Activated CD8-positive, alpha-beta memory T cell treated with anti-CD3 and anti-CD28 coated beads, Interleukin-2, amount 50 U/mL, for 48 hours (primary cell): ENCODE measurements around the gene CDH1.

Experiments
- DNase-seq: peaks from one replicate; pipeline ENCODE4 v3.0.0-alpha.2; 2020

CDH1 gene

DNA sequence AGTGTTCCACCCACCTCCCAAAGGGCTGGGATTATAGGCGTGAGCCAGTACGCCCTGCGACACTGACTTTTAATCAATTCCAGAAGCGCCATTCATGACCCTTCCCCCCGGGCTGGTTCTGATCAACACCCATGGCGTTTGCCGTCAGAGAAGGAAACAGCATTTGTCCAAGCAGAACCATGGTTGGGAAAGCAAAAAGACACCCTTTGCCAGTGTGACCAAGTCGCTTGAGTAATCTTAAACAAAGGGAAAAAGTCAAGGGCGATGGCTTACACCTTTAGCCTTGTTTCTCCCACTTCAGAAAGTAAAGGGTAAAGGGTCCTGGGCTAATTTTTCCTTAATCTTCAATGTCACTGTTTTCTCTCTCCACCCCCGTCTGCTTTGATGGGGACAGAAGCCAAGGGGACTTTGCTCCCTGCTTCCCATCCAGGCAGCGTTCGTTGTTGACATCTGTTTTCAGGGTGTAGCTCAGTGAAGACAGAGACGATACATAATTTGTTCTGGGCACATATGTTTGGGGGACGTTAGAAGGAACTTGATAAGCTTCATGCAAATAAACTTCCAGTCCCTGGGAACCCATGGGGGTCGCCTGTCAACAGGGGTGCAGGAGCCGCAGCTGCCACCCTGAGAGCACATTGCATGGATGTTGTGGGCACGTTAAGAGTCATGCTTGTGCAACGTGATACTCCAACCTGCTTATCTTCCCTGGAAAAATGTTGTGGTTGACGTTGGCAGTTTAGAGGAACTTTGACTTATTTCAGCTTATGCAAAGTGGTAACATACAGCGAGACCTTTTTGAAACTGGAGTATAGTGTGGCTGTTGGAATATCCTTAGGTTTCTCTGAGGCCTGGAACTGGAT lies 55.6 kb downstream of the CDH1 start:
- no peak for DNase-seq

DNA sequence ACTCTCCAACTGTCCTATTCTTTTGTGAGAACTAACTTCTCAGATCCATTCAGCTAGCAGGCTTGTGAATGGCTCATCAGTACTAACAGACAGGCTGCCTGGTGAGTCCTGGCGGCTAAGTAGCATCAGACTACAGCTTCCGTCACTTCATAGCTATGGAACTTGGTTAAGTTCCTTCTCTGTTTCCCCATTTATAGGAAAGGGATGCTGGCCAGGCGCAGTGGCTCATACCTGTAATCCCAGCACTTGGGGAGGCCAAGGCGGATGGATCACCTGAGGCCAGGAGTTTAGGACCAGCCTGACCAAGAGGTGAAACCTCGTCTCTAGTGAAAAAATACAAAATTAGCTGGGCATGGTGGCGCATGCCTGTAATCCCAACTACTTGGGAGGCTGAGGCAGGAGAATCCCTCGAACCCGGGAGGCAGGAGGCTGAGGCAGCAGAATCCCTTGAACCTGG lies 56.3 kb downstream of the CDH1 start:
- no peak for DNase-seq

DNA sequence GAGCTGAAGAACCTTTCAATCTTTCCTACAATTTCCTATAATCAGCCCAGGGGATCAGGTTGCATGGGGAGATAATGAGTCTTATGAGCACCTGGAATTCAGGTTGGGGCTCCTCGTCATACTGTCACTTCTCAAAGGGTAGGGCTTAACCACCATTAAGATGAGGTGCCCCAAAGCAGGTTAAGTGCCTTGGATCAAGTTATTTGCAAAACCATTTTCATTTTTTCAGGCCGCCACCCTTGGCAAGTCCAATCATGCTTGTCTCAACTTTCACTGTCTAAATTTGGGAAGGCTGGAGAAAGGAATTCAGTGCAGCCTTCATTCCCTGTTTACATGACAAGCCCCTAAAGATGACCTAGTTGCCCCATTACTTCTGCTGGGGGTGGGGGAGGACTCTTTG lies 61.3 kb downstream of the CDH1 start:
- DNase-seq = no peak

DNA sequence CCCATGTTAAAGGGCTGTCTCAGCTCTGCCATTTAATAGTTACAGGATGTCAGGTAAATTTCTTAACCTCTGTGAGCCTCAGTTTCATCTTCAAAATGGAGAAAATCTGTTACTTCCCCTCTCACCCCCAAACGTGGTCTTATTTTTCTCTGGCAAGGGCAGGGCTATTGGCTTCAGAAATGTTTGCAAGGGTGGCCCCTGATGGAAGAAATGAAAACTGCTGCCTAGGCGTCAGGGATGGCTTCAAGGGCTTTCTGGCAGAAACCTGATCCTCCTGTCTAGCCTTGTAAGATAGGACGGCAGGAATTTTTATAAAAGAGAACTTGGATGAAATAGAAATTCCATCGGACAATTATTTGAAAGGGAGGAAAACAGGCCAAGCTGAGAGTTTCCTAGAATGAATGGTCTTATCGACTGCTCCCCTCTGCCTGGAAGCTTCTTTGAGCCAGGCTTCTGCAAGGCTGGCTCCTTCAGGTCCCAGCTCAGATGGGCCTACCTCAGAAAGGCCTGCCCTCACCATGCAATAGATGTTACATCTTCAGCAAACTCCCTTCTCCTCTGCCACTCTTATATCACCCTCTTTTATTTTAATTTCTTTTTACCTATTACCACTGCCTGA lies 63.3 kb downstream of the CDH1 start:
- peak; percentile 59 for DNase-seq

DNA sequence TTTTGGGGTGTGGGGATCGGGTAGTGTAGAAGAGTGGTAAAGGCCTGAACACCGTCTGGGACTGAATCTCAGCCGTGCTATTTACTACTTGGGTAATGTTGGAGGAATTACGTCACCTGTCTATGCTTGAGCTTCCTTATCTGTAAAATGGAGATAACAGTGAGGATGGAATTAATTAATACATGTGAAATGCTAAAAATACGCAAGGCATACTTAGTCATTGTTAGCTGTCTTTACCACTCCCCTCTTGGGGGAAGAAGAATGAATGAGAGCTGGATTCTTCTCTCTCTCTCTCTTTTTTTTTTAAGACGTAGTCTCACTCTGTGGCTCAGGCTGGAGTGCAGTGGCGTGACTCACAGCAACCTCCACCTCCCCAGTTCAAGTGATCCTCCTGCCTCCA lies 65.1 kb downstream of the CDH1 start:
- DNase-seq = no peak

DNA sequence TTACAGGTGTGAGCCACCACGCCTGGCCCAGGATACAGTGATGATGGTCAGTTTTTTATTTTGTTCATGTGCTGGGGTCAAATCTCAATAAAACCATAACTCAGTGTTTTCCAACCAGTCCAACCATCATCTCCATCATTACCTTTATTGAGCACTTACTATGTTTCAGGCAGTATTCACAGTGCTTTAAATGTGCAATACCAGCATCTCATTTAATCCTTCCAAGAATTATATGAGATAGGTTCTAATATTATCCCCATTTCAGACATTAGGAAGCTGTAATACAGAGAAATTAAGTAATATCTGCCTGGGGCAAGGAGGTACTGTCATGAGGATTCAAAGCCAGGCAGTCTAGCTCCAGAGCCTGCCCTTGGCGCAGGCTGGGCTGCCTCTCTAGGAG lies 69.3 kb downstream of the CDH1 start:
- DNase-seq = no peak

DNA sequence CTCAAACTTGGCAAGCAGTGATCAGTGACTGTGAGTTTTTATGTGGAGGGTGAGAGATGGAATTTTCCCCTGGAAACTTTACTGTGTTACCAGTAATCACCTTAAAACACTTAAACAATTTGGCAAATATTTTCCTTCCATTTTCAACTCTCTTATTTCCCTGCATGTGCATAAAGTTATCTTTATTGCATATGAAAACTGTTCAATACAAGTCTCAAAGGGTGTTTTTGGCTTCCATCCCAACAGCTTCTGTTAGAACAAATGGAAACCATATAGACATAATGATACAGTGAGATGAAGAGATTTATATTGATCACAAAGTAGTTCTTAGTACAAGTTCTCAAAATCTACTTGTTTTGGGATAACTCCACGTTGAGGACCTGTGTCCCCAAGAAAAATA lies 69.9 kb downstream of the CDH1 start:
- no peak for DNase-seq

DNA sequence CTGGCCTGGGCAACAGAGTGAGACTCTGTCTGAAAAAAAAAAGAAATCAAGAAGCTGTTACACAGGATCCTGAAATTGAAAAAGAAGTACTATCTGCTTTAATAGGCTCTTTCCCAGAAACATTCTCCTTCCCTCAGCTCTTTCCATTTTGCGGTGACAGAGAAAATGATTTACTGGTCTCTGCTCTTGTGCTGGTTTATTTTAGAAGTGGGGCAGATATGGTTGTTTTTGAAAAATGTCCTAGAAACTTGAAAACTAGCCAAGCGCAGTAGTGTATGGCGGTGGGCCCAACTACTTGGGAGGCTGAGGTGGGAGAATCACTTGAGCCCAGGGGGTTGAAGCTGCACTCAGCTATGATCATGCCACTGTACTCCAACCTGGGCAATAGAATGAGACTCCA lies 77.4 kb downstream of the CDH1 start:
- DNase-seq = no peak

DNA sequence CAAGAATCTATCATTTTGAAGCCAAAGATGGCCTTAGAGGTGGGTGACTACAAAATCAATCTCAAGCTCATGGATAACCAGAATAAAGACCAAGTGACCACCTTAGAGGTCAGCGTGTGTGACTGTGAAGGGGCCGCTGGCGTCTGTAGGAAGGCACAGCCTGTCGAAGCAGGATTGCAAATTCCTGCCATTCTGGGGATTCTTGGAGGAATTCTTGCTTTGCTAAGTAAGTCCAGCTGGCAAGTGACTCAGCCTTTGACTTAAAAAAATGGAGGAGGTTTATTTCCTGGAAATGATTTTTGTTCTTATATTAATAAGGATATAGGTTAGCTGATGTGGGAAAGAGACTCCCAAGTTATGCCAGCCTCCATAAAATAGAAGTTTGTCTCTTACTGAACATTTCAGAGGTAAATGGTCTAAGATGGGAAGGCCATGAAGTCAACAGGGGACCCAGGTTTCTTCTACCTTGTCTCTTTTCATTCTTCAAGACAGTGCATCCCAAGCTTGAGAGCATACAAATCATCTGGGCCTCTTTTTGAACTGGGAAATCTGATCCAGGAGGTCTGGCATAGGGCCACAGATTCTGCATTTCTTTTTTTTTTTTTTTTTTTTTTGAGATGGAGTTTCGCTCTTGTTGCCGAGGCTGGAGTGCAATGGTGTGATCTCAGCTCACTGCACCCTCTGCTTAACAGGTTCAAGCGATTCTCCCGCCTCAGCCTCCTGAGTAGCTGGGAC lies 86.5 kb downstream of the CDH1 start:
- no peak for DNase-seq

DNA sequence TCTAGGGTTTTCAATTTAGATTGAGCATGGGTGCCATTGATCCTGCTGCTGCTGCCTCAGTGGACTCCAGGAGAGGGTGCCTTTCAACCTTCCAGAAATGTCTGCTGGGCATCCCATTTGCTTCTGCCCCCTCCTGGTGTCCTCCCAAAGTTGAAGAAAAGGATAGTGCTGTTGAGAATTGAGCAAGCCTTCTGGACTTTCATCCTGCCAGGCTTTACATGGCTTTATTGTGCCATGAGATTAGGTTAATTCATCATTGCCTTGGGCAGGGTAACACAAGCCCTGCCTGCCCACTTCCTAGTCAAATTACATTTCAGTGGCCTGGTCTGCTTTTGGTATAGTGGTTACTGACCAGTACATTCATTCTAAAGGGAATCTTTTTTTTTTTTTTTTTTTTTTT lies 88.3 kb downstream of the CDH1 start:
- no peak for DNase-seq

DNA sequence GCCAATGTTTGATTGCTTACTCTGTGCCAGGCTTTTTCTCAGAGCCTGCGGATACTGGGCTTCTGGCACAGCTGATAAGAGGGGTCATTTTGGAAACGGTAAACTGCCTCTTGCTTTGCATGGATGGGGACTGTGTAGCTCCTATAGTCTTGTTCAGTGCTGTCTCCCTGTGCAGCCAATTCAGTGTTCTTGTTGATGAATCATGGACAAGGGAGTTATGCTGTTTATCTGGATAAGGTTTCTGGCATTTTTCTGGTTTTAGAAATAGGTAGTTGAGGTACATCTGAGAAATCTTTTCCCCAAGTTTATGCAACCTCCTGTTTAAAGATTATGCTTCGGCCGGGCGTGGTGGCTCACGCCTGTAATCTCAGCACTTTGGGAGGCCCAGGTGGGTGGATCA lies 89.6 kb downstream of the CDH1 start:
- DNase-seq = no peak

DNA sequence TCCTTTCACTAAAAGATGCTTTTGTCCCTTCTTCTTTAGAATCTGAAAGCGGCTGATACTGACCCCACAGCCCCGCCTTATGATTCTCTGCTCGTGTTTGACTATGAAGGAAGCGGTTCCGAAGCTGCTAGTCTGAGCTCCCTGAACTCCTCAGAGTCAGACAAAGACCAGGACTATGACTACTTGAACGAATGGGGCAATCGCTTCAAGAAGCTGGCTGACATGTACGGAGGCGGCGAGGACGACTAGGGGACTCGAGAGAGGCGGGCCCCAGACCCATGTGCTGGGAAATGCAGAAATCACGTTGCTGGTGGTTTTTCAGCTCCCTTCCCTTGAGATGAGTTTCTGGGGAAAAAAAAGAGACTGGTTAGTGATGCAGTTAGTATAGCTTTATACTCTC lies 96.2 kb downstream of the CDH1 start:
- peak; percentile 35 for DNase-seq

DNA sequence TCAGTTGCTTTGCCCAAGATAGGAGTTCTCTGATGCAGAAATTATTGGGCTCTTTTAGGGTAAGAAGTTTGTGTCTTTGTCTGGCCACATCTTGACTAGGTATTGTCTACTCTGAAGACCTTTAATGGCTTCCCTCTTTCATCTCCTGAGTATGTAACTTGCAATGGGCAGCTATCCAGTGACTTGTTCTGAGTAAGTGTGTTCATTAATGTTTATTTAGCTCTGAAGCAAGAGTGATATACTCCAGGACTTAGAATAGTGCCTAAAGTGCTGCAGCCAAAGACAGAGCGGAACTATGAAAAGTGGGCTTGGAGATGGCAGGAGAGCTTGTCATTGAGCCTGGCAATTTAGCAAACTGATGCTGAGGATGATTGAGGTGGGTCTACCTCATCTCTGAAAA lies 97.5 kb downstream of the CDH1 start:
- peak; percentile 37 for DNase-seq

DNA sequence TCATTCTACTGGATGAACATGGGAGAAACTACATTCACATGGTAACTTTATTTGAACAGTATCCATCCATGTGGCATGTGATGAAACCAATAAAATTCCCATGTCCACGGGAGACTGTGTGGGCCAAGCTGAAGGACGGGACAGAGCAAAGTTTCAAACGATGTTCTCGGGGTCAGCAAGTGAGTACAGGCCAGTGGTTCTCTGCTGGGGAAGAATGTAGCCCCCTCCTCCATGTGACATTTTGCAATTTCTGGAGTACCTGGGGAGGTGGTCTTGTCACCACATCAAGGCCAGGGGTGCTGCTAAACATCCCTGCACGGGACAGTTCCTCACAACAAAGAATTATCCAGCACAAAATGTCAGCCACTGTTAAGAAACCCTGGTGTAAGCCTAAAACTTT lies 98.9 kb downstream of the CDH1 start:
- DNase-seq = peak; percentile 10

DNA sequence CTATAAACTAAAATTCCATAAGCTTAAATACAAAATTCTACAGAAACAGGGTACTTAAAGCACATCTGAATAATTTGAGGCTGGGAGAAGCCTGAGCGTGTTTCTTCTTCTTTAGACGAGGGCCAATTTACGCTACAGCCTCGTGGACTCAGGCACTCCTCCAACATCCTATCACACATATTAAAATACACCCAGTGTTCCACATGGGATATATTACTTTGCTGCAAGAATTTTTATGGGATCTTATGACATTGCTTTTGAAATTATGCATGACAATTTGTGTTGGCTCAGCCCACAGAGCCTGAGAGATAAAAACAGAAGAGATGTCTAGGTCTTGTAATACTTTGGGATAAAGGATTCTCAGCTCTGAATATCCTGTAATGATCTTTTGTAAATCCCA lies 102.7 kb downstream of the CDH1 start:
- no peak for DNase-seq

DNA sequence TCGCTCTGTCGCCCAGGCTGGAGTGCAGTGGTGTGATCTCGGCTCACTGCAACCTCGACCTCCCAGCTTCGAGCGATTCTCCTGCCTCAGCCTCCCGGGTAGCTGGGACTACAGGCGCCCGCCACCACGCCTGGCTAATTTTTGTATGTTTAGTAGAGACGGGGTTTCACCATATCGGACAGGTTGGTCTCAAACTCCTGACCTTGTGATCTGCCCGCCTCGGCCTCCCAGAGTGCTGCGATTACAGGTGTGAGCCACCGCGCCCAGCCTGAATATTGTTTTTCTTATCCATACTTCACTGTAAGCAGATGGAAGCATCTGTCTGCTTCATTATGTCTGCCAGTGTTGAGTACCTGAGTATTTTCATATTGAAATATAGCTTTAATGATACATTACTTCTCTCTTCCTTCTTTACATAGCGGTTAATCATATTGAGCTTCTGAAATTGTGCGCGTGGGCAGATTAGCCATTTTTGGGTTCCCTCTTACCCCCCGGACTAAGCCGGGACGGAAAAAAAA lies 105.9 kb downstream of the CDH1 start:
- peak; percentile 52 for DNase-seq

DNA sequence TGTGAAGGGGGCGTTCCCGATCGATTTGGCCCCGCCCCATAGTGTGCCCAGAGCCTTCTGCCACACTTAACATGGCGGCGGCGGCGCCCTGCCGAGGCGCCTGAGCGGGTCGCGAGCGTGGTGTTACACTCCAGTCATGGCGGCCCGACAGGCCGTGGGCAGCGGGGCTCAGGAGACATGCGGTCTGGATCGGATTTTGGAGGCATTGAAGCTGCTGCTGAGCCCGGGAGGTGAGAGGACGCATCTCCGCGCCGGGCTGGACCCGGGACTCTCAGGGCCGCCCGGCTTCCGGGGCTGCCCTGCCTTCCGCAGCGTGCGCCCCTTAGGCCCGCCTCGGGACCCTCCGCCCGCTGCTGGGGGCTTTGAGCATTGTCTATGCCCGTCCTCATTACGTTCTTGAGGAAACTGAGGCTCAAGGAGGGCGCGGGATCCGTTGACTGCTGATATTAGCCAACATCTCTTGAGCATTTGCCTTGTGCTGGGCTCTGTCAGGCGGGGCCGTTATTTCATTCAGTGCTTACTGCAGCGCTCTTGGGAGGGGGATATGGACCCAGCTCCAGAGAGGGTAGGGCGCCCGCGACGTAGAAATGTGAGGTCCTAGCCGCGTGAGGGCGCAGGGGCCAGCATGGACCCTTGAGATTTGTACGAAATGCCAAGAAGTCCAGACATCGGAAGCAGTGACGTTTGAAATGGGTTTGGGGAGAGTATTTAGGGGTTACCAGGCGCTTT lies 106.6 kb downstream of the CDH1 start, which contains the start of gene TANGO6:
Gene TANGO6 (plus strand): TSS at position 50 of the 729 bp plus-strand sequence. CDS start 87 bp downstream, at position 137.
- peak; percentile 95 for DNase-seq

DNA sequence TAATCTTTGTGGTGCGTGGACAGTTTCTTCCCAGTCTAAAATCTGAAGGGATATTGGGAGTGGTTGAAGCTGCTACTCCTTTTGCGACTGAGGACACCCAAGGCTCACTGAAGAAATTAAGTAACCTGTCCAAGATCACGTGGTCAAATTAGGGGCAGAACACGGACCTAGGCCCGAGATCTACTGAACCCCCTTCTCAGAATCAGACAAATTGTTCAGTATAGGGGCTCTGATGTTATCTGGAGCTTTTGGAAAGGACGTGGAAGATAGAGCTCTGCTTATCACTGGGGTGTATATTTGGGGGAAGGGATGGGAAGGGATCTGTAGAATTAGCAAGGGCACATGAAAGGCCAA lies 107.1 kb downstream of the CDH1 start:
- no peak for DNase-seq

DNA sequence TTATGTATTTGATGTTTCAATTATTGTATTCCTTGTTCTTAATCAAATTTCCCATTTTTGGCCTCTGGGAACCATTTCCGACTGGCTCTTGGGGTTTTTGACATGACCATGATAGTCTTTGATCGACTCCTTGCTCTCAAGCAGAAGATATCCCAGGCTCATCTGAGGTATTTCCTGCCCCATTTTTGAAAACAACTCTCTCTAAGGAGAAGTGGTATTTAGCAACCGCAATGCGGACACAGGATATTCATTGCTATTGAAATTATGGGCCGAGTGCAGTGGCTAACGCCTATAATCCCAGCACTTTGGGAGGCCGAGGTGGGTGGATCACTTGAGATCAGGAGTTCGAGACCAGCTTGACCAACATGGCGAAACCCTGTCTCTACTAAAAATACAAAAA lies 111.7 kb downstream of the CDH1 start:
- DNase-seq = no peak

DNA sequence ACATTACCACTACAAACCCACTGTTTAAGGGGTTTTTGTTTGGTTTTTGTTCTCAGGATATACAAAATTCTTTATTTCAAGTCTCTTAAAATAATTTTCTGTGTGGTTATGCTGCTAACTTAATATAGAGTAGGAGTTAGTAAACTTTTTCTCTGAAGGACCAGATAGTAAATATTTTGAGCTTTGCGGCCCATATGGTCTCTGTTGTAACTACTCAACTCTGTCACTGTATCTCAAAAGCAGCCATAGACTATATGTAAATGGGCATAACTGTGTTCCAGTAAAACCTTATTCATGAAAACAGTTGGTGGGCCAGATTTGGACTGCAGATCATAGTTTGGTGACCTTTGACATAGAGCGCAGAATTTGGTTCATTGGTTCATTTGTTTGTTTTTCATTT lies 113.4 kb downstream of the CDH1 start:
- no peak for DNase-seq

DNA sequence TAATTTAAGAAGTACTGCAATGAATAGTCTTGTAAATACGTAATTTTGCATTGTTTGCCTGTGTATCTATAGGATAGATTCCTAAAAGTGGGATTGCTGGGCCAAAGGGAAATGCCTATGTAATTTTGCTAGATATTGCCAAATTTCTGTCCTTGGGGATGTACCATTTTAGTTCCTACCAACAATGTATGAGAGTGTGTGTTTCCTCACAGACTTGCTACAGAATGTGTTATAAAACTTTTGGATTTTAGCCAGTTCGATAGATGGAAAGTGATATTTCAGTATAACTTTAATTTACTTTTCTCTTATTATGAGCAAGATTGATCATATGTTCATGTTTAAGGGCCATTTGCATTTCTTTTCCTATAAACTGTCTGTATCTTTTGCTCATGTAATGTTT lies 114.5 kb downstream of the CDH1 start:
- DNase-seq = no peak

DNA sequence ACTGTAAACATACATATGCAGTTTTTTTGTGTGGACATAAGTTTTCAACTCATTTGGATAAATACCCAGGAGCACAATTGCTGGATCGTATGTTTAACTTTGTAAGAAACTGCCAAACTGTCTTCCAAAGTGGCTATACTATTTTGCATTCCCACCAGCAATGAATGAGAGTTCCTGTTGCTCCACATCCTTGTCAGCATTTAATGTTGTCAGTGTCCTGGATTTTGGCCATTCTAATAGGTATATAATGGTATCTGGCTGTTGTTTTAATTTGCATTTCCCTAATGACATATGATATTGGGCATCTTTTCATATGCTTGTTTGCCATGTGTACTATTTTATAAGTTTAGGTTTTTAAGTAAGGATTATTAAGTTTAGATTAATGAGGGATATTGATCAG lies 120.4 kb downstream of the CDH1 start:
- no peak for DNase-seq

DNA sequence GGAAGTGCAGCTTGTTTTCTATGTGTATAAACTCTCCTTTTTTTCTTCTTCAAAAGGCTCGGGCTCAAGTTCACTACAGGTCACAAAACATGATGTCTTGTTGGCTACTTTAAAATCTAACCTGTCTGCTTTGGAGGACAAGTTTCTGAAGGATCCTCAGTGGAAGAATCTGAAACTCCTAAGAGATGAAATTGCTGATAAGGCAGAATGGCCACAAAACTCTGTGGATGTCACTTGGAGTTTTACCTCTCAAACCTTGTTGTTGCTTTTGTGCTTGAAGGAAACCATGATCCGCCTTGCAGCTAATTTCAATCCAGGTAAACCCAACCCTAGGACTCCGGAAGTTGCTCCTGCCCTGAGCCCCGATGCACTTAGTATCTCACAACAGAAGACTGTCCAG lies 122.7 kb downstream of the CDH1 start:
- no peak for DNase-seq
